GM12875 (cell line): ENCODE measurements around the gene SPTY2D1.
"Not testable (repeated sequence)": the region's sequence is repeated elsewhere in the genome, so short reads cannot be mapped to it uniquely, and the experiment has no call there.

ENCODE experiments used
- H3K4me3 ChIP-seq: one replicate; pipeline ENCODE4 v1.5.1; 2011; ENCODE audit warnings: low read depth, low read length, control low read depth
- TF ChIP-seq, protein P1 (sequence below): IDR thresholded peaks from 2 replicates; pipeline ENCODE4 v1.5.1; 2011; ENCODE audit warnings: low read depth, mild to moderate bottlenecking, control low read depth, inconsistent platforms, low read length, moderate library complexity, borderline replicate concordance; ENCODE audit not compliant: insufficient read depth

Gene SPTY2D1

DNA sequence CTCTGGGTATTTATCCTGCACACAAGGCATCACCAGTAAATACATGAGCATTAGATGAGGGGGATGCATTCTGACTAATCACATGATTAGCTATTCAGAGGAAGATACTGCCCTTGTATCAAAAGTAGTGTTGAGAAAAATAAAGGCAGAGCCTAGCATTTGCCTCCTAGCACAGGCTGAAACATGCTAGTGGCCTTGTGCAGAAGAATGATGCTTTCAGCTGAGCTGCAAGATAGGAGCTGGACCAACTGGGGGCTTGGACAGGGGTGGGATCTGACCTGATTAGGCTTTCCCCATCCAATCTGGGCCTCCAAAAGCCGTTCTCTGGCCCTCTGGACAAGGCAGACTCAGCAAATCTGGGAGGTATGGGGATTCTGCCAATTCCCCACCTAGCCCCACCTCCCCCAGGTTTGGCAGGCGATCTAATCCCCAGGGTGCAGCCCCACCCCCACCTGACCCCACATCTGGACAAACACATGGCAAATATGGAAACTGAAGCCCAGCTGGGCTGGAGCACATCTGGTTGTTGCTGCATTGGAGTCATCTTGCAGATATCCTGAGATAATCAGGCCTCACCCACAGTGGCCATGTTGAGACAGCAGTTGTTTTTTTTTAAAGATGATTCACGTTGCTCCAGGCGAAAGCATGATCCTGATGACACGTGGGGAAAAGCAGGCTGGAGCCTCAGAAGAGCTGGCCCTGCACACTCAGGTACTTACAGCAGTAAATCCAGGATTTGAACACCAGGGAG is 39.0 kb downstream of the SPTY2D1 start:
- no peak overlapping the region for H3K4me3 ChIP-seq
- TF ChIP-seq, protein P1, sequence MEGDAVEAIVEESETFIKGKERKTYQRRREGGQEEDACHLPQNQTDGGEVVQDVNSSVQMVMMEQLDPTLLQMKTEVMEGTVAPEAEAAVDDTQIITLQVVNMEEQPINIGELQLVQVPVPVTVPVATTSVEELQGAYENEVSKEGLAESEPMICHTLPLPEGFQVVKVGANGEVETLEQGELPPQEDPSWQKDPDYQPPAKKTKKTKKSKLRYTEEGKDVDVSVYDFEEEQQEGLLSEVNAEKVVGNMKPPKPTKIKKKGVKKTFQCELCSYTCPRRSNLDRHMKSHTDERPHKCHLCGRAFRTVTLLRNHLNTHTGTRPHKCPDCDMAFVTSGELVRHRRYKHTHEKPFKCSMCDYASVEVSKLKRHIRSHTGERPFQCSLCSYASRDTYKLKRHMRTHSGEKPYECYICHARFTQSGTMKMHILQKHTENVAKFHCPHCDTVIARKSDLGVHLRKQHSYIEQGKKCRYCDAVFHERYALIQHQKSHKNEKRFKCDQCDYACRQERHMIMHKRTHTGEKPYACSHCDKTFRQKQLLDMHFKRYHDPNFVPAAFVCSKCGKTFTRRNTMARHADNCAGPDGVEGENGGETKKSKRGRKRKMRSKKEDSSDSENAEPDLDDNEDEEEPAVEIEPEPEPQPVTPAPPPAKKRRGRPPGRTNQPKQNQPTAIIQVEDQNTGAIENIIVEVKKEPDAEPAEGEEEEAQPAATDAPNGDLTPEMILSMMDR = no peak

- not testable (repeated sequence) for H3K4me3 ChIP-seq
These were observed 40.1 kb downstream of the SPTY2D1 start for GRCh38 chr11:18594088-18594487.

DNA sequence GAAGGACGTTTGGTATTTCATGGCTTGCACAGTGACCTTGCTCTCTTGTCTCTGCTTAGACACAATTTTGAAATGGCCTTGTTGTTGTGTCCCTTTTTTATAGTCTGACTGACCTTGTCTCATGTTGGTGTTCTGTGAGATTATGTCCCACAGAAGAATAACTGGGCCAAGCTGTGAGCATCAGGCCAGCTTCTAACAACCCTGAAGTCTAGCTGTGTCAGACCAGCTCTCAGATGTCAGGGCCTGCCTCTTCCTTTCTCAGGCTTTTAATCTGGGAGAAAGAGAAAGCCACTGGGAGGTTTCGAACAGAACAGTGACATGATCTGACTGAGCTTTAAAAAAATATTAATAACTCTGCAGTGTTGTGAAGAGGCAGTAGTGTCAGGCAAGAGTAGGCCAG is 43.6 kb downstream of the SPTY2D1 start:
- TF ChIP-seq, protein P1 = no peak
- no peak overlapping the region for H3K4me3 ChIP-seq

DNA sequence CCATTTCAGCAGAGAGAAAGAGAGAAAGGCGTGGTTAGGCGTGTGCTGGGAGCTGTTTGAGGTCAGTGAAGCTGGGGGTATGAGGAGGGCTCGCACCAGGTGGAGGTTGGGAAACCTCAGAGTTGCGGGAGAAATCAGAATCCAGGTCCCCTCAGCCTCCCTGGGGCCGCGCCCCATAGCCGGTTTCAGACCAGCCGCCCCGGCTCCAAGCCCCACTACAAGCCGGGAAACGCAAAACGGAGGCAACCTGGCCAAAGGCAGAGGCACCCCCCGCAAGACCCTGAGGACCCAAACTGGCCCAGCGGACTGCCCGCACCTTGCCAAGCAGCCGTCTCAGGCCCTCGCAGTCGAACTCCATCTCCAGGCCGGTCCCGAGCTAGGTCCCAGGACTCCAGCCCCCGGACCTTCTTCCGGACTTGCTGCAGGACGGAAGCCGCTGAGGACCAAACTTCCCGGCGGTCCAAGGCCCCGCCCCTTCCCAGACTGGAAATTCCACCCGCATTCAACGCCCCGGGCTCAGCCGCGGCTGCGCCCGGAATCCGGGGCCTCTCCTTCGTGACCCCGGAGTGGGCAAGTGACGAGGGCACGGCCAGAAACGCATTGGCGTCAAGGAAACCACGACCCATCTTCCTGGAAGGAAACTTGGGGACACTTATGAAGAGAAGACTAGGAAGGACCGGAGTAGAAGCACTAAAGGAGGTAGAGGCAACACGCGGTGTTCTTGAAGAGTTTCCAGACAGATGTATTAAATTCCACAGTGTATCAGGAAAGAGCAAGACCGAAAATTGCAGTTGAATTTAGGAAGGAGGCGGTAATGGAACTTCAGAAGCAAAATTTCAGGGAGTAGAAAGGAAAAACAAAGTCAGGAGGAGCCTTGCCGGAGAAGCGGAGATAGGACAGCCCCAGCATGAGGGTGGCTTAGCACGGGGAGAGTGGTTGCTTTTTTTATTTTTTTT is 45.6 kb downstream of the SPTY2D1 start, which contains the start of gene UEVLD:
UEVLD (minus strand) TSS at position 438 of the 956 bp plus-strand sequence; CDS start at position 358, 80 bp downstream.
- H3K4me3 ChIP-seq = peak within 1 kb of the TSS; percentile 90

DNA sequence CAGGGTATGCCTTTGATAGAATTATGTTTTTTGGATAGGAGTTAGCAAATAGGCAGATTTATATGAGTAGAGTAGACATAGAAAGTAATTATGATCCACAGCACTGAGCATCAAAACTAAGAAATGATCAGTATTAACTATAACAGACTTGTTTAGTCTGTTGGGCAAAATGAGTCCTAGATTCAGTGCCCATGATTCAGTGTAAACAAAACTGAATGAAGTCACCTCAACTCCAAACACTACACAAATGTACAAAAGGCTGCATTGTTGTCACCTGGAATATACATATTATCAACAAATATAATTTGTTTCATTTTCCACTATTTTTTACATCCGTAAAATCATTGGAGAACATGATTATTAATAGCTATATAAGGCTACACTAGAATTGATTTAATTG is 52.3 kb downstream of the SPTY2D1 start:
- TF ChIP-seq, protein P1 = no peak
- H3K4me3 ChIP-seq = no peak overlapping the region

More for the DNA sequence above, 45.6 kb downstream of the SPTY2D1 start, which contains the start of gene UEVLD:
- TF ChIP-seq, protein P1 = no peak

DNA sequence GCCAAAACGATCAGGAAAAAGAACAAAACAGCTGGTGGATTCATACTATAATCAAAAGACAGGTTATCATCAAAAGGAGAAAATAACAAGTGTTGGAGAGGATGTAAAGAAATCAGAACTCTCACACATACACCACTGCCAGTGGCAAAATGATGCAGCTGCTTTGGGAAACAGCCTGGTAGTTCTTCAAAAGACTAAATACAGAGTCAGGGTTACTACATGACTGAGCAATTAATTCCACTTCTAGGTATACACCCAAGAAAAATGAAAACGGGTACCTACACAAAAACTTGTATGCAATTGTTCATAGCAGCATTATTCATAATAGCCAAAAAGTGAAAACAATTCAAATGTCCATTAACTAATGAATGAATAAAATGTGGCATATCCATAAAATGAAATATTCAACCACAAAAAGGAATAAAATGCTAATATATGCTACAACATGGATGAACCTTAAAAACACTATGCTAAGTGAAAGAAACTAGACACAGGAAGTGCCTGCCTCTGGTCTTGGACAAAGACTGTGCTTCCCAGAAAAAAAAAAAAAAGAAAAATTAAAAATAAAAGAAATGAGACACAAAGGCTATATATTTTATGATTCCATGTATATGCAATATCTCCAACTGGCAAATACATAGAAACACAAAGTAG is 53.9 kb downstream of the SPTY2D1 start:
- H3K4me3 ChIP-seq = no peak overlapping the region
- TF ChIP-seq, protein P1 = no peak

DNA sequence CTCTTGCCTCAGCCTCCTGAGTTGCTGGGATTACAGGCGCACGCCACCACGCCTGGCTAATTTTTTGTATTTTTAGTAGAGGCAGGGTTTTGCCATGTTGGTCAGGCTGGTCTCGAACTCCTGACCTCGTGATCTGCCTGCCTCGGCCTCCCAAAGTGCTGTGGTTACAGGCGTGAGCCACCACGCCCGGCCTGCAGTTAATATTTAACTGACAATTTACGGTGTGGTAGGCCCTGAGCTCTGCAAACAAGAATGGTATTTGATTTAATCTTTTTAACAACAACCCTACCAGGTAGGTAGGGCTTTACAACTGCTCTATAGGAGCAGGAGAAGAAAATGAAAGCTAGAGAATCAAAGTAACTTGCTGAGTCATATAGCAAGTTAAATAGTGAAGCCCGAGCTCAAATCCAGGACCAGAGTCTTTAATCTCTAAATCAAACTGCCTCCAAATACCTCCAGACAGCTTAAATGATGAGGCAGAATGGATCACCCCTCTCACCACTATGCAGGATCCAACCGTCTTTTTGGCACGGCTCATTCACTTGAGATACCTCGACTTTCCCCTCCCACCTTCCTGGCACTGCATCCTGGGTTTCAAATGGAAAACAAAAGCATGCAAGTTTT is 55.1 kb downstream of the SPTY2D1 start:
- no peak overlapping the region for H3K4me3 ChIP-seq
- TF ChIP-seq, protein P1 = no peak
